Gastrocnemius medialis (tissue), 4 donors: Measurements from ENCODE around the gene CPPED1. TPM values are rescaled to one million over a fixed set of nuclear protein-coding genes. Genes with fewer than 3 reads are reported as not detected.

Experiments used
- ATAC-seq, 2 donors: fragments of 150-250 bp; one replicate each; pipeline ENCODE4 v1.9.1; 2016
- DNase-seq, 2 donors: peaks; one replicate each; pipeline ENCODE4 v3.0.0-alpha.2; 2019
- H3K27ac ChIP-seq, 4 donors: fragments of 200-600 bp; sonication (generic); 1 replicate in 1 of 4; 2 replicates in 3 of 4; pipeline ENCODE4 v1.5.1; 2016 to 2018; ENCODE audit warnings: mild to moderate bottlenecking in 2 of 4, moderate library complexity in 1 of 4
- H3K27me3 ChIP-seq, 3 donors: fragments of 200-600 bp; sonication (generic) in 2 of 3; 1 replicate in 1 of 3; 2 replicates in 2 of 3; pipeline versions ENCODE4 v1.5.1 to v1.6.0; 2016 to 2019; ENCODE audit warnings: mild to moderate bottlenecking in 1 of 3, moderate library complexity in 1 of 3
- H3K36me3 ChIP-seq, 2 donors: fragments of 200-600 bp; sonication (generic) in 1 of 2; one replicate each; pipeline ENCODE4 v1.5.1; 2017 to 2018
- H3K4me1 ChIP-seq, 2 donors: fragments of 200-600 bp; sonication (generic) in 1 of 2; one replicate each; pipeline ENCODE4 v1.5.1; 2016 to 2017; ENCODE audit warnings: mild to moderate bottlenecking in 2 of 2
- H3K4me3 ChIP-seq, 4 donors: fragments of 200-600 bp; sonication (generic) in 3 of 4; 1 replicate in 1 of 4; 2 replicates in 3 of 4; pipeline ENCODE4 v1.5.1; 2016 to 2019; ENCODE audit warnings: mild to moderate bottlenecking in 2 of 4
- H3K9me3 ChIP-seq, 3 donors: fragments of 200-600 bp; sonication (generic) in 2 of 3; 1 replicate in 1 of 3; 2 replicates in 2 of 3; pipeline ENCODE4 v1.5.1; 2016 to 2019
- CTCF ChIP-seq, 5 experiments: fragments of 450-650 bp in 3 of 5; fragments of 200-600 bp in 2 of 5; sonication (generic) in 2 of 5; IDR thresholded peaks in 4 of 5; conservative IDR thresholded peaks in 1 of 5; 1 replicate in 4 of 5; 2 replicates in 1 of 5; pipeline ENCODE4 v1.5.1; 2016 to 2019; ENCODE audit warnings: antibody characterized with exemption in 5 of 5, mild to moderate bottlenecking in 3 of 5, moderate library complexity in 3 of 5
- POLR2A ChIP-seq, 2 donors: fragments of 450-650 bp; IDR thresholded peaks; one replicate each; pipeline ENCODE4 v1.6.1; 2017; ENCODE audit warnings: antibody characterized with exemption in 2 of 2, mild to moderate bottlenecking in 2 of 2, moderate library complexity in 2 of 2
- in situ Hi-C, 4 donors: fragments of 200-750 bp; cut with MboI; loops; one replicate each; pipeline versions ENCODE4 v1.15.0 to v1.8.0; 2017; ENCODE audit warnings: low sequenced_read_pairs in 4 of 4
- intact Hi-C: fragments of 100-400 bp; cut with DNase I; formaldehyde crosslinking; loops from one replicate; pipeline ENCODE4 v1.15.1; 2023; ENCODE audit warnings: low total_unique reads
- total RNA-seq, 4 donors: library from RNA; depleted of rRNA; stranded (reverse); fragments of >200 nt; gene quantifications; one replicate each; pipeline versions ENCODE4 v1.1.0 to v1.2.3, GENCODE V29; 2016

Gene CPPED1
- total RNA-seq, 4 donors from 2014 or later: 2.8 to 8.7 (median 6.6) TPM

- ATAC-seq: no peak
- no peaks in the 10 kb centered on the region for H3K4me1 ChIP-seq
- no peaks in the 10 kb centered on the region for H3K9me3 ChIP-seq
- intact Hi-C loops (no loop called here), in situ Hi-C loops (no loop called here)
- DNase-seq: no peak
- no peaks in the 10 kb centered on the region for H3K36me3 ChIP-seq
- H3K4me3 ChIP-seq: no peak overlapping the region
- H3K27me3 ChIP-seq: no peaks in the 10 kb centered on the region
- no peak overlapping the region for H3K27ac ChIP-seq
- TF ChIP-seq CTCF (IDR thresholded peaks at IDR 0.05 in 4 of 5, conservative IDR thresholded peaks at IDR 0.05 in 1 of 5) (no peak), POLR2A (IDR thresholded peaks at IDR 0.05) (no peak)
Measured at GRCh38 chr16:12625716-12626115, 178.0 kb downstream of the CPPED1 start.

GRCh38 chr16:12625068-12625467 lies 178.6 kb downstream of the CPPED1 start:
- ATAC-seq: no peak
- Histone ChIP-seq H3K4me1 (no peaks in the 10 kb centered on the region), H3K27ac (no peak overlapping the region), H3K27me3 (no peaks in the 10 kb centered on the region), H3K36me3 (no peaks in the 10 kb centered on the region), H3K4me3 (no peak overlapping the region), H3K9me3 (no peaks in the 10 kb centered on the region)
- TF ChIP-seq POLR2A (IDR thresholded peaks at IDR 0.05): no peak
- no peak for TF ChIP-seq CTCF (IDR thresholded peaks at IDR 0.05 in 4 of 5, conservative IDR thresholded peaks at IDR 0.05 in 1 of 5)
- in situ Hi-C loops (no loop called here), intact Hi-C loops (no loop called here)
- no peak for DNase-seq

- no peaks in the 10 kb centered on the region for H3K27me3 ChIP-seq
- DNase-seq (no peak), ATAC-seq (no peak)
- in situ Hi-C loops: no loop called here
- no peaks in the 10 kb centered on the region for H3K4me1 ChIP-seq
- no peak overlapping the region for H3K27ac ChIP-seq
- no peaks in the 10 kb centered on the region for H3K36me3 ChIP-seq
- TF ChIP-seq CTCF (IDR thresholded peaks at IDR 0.05 in 4 of 5, conservative IDR thresholded peaks at IDR 0.05 in 1 of 5) (no peak), POLR2A (IDR thresholded peaks at IDR 0.05) (no peak)
- no peak overlapping the region for H3K4me3 ChIP-seq
- intact Hi-C loops: no loop called here
- no peaks in the 10 kb centered on the region for H3K9me3 ChIP-seq
Measured at GRCh38 chr16:12620150-12620549, 183.5 kb downstream of the CPPED1 start.

- DNase-seq: no peak
- ATAC-seq: no peak
- no peak overlapping the region for H3K27ac ChIP-seq
- no peaks in the 10 kb centered on the region for H3K36me3 ChIP-seq
- H3K4me3 ChIP-seq: no peak overlapping the region
- H3K4me1 ChIP-seq: no peaks in the 10 kb centered on the region
- intact Hi-C loops (no loop called here), in situ Hi-C loops (no loop called here)
- H3K27me3 ChIP-seq: no peaks in the 10 kb centered on the region
- TF ChIP-seq CTCF (IDR thresholded peaks at IDR 0.05 in 4 of 5, conservative IDR thresholded peaks at IDR 0.05 in 1 of 5) (no peak), POLR2A (IDR thresholded peaks at IDR 0.05) (no peak)
- H3K9me3 ChIP-seq: no peaks in the 10 kb centered on the region
Measured at GRCh38 chr16:12618515-12618914, 185.2 kb downstream of the CPPED1 start.

GRCh38 chr16:12617401-12617819 lies 186.3 kb downstream of the CPPED1 start:
- no peak overlapping the region for H3K27ac ChIP-seq
- no peaks in the 10 kb centered on the region for H3K36me3 ChIP-seq
- ATAC-seq (no peak), DNase-seq (no peak)
- H3K9me3 ChIP-seq: no peaks in the 10 kb centered on the region
- TF ChIP-seq CTCF (IDR thresholded peaks at IDR 0.05 in 4 of 5, conservative IDR thresholded peaks at IDR 0.05 in 1 of 5) (no peak), POLR2A (IDR thresholded peaks at IDR 0.05) (no peak)
- intact Hi-C loops (no loop called here), in situ Hi-C loops (no loop called here)
- peaks cover 0 to 3% (median 0%) of the 10 kb centered on the region in 3 donors for H3K27me3 ChIP-seq
- H3K4me1 ChIP-seq: no peaks in the 10 kb centered on the region
- no peak overlapping the region for H3K4me3 ChIP-seq
